Measurements from ENCODE around the gene EDEM1.

The EDEM1 gene

DNA sequence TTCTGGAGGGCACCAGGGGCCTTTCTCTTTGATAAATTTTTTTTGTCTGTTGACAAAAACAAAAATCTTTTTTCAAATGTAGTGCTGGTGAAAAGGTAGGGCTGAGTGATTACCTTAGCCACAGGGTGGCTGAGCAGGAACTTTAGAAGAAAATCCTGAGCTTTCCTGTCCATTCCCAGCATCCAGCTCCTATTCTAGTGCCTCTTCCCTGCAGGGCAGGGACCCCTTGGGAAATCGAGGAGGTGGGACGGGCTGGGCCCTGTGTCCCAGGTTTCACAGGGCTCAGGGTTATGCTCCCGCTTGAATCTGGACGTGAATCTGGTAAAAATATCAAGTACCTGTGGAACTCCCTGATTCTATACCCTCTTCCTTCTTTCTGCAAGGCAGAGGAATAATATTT is 31.7 kb downstream of the EDEM1 start:
- Histone ChIP-seq H3K4me1 (ENCODE audit: control insufficient read depth, insufficient read depth, low read length, unreplicated experiment) (no peaks in the 10 kb centered on the region), H3K27me3 (ENCODE audit: insufficient read depth, low read length) (no peaks in the 10 kb centered on the region), H3K36me3 (ENCODE audit: insufficient read depth, low read length) (peaks cover 16% of the 10 kb centered on the region; the same call in 1 of the 2 replicates), H3K27ac (ENCODE audit: low read depth, low read length) (no peak overlapping the region), H3K79me2 (ENCODE audit: control insufficient read depth, insufficient read depth, low read length, unreplicated experiment) (no peaks in the 10 kb centered on the region), H2AFZ (ENCODE audit: low read length, unreplicated experiment) (no peak overlapping the region), H3K4me3 (ENCODE audit: low read depth, low read length) (no peak overlapping the region)

DNA sequence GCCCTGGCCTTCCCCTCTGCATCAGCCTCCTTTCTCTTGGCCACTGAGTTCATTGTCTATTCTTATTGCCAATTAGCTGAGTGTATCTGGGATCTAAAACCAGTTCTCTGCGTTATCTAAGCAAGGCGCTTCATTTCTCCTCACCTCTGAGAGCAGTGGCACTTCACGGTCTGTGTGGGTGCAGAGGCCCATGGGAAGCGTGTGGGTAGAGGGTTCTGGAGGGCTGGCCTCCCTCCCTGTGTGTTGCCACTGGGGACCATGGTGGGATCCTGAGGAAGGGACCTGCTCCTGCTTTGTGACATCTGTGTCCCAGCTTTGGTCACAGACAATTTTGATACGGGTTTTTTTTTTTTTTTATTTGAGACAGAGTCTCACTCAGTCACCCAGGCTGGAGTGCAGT is 32.7 kb downstream of the EDEM1 start:
- H3K27me3 ChIP-seq (ENCODE audit: insufficient read depth, low read length), result no peaks in the 10 kb centered on the region
- H3K4me1 ChIP-seq (ENCODE audit: control insufficient read depth, insufficient read depth, low read length, unreplicated experiment), result no peaks in the 10 kb centered on the region
- H2AFZ ChIP-seq (ENCODE audit: low read length, unreplicated experiment), result no peak overlapping the region
- peaks cover 11% of the 10 kb centered on the region; the same call in 1 of the 2 replicates for H3K36me3 ChIP-seq (ENCODE audit: insufficient read depth, low read length)
- no peak overlapping the region for H3K27ac ChIP-seq (ENCODE audit: low read depth, low read length)
- no peaks in the 10 kb centered on the region for H3K79me2 ChIP-seq (ENCODE audit: control insufficient read depth, insufficient read depth, low read length, unreplicated experiment)
- no peak overlapping the region for H3K4me3 ChIP-seq (ENCODE audit: low read depth, low read length)

DNA sequence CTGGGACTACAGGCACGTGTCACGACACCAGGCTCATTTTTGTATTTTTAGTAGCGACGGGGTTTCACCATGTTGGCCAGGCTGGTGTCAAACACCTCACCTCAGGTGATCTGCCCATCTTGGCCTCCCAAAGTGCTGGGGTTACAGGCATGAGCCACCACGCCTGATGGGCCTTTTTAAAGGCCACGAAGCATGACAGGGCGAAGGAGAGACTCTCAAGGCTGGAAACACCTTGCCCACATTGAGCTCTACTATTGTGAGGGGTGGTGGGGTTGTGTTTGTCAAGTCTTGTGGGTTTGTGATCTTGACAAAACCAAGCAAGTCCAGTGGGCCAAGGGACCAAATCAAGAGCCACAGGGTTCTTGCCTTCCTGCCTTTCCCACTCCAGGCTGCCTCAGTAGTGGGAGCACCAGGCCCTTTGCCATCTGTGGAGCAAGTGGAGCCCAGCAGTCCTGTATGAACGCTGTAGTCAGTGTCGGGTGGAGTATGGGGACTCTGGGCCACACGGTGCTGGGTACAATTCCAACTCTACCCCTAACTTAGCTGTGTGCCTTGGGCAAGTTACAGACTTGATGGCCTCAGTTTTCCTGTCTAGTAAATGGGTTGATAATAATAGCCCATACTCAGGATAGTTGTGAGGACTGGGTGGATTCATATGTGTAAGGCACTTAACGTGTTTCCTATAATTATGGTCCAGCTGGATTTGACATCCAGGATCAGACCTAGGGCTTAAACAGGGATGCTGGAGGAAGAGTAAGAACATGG is 33.3 kb downstream of the EDEM1 start:
- Histone ChIP-seq H2AFZ (ENCODE audit: low read length, unreplicated experiment) (no peak overlapping the region), H3K36me3 (ENCODE audit: insufficient read depth, low read length) (peaks cover 11% of the 10 kb centered on the region; the same call in 1 of the 2 replicates), H3K4me3 (ENCODE audit: low read depth, low read length) (no peak overlapping the region), H3K27ac (ENCODE audit: low read depth, low read length) (no peak overlapping the region), H3K4me1 (ENCODE audit: control insufficient read depth, insufficient read depth, low read length, unreplicated experiment) (no peaks in the 10 kb centered on the region), H3K79me2 (ENCODE audit: control insufficient read depth, insufficient read depth, low read length, unreplicated experiment) (no peaks in the 10 kb centered on the region), H3K27me3 (ENCODE audit: insufficient read depth, low read length) (no peaks in the 10 kb centered on the region)

DNA sequence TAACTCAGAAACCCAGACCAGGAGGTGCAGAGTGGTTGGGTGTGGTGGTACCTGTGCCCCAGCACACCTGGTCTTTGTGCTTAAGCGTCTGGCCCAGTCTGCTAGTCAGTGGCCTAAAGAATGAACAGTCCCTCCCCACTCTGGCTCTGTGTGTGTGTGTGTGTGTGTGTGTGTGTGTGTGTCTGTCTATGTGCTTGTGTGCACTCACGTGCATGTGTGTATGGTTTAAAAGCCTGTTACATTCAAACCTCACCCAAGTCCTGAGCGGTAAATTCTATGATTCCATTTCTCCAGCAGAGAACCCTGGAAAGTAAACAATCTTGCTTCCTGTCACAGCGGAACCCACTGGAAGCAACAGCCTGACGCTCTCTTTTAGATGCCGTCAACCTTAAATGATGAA is 34.2 kb downstream of the EDEM1 start:
- Histone ChIP-seq H3K79me2 (ENCODE audit: control insufficient read depth, insufficient read depth, low read length, unreplicated experiment) (no peaks in the 10 kb centered on the region), H3K27ac (ENCODE audit: low read depth, low read length) (no peak overlapping the region), H3K4me1 (ENCODE audit: control insufficient read depth, insufficient read depth, low read length, unreplicated experiment) (no peaks in the 10 kb centered on the region), H3K4me3 (ENCODE audit: low read depth, low read length) (no peak overlapping the region), H2AFZ (ENCODE audit: low read length, unreplicated experiment) (no peak overlapping the region), H3K36me3 (ENCODE audit: insufficient read depth, low read length) (peaks cover 6% of the 10 kb centered on the region; the same call in 1 of the 2 replicates), H3K27me3 (ENCODE audit: insufficient read depth, low read length) (no peaks in the 10 kb centered on the region)

DNA sequence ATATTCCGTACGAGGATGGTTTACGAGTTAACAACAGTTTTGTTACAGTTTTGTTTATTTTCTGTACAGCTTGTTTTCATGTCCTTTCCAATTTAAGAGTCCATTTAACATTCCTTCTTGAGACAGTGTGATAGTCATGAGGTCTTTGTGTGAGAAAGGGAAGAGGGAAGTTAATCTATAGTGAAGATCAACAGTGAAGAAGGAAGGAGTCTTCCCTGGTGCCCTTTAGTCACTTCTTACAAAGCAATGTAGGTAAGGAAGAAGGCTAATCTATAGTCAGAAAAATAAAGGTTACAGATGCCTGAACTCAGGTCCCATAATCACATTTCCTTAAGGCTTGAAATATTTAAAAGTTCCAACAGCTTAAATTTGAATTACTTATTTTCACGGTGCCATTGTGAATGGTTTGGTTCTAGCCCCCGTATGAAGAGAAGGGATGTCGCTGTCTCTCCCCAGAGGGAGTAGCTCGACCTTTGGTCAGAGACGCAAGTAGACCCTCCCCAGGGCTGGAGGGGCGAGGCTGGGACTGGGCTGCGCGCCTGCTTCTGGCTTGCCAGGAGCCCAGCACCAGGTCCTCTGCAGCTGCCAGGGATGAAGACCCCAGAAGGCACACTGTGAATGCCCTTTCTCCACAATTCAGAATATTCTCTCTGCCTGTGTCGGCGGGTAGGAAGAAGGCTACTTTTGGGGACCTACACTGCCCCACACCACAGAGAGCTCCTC is 34.9 kb downstream of the EDEM1 start:
- peaks cover under 1% of the 10 kb centered on the region for H3K4me1 ChIP-seq (ENCODE audit: control insufficient read depth, insufficient read depth, low read length, unreplicated experiment)
- 0 out of 2 replicates have a peak, but pooled peaks cover 4% of the 10 kb centered on the region for H3K36me3 ChIP-seq (ENCODE audit: insufficient read depth, low read length)
- no peak overlapping the region for H3K27ac ChIP-seq (ENCODE audit: low read depth, low read length)
- H3K79me2 ChIP-seq (ENCODE audit: control insufficient read depth, insufficient read depth, low read length, unreplicated experiment), result no peaks in the 10 kb centered on the region
- H3K27me3 ChIP-seq (ENCODE audit: insufficient read depth, low read length), result no peaks in the 10 kb centered on the region
- no peak overlapping the region for H2AFZ ChIP-seq (ENCODE audit: low read length, unreplicated experiment)
- no peak overlapping the region for H3K4me3 ChIP-seq (ENCODE audit: low read depth, low read length)

DNA sequence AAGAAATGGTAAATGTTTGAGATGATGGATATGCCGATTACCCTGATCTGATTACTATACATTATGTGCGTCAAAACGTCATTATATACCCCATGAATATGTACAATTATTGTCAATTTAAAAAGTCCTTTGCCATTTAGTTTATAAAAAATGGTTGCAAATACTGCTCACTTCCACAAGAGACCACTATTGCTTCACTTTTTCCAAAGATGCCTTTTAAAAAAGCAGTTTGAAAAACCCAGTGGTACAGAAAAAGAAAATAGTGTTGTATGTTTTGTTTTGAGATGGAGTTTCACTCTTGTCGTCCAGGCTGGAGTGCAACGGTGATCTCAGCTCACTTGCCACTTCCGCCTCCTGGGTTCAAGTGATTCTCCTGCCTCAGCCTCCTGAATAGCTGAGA is 39.3 kb downstream of the EDEM1 start:
- Histone ChIP-seq H3K36me3 (ENCODE audit: insufficient read depth, low read length) (no peaks in the 10 kb centered on the region), H3K27me3 (ENCODE audit: insufficient read depth, low read length) (peaks cover 35% of the 10 kb centered on the region), H2AFZ (ENCODE audit: low read length, unreplicated experiment) (no peak overlapping the region), H3K79me2 (ENCODE audit: control insufficient read depth, insufficient read depth, low read length, unreplicated experiment) (no peaks in the 10 kb centered on the region), H3K4me1 (ENCODE audit: control insufficient read depth, insufficient read depth, low read length, unreplicated experiment) (peaks cover 6% of the 10 kb centered on the region), H3K27ac (ENCODE audit: low read depth, low read length) (no peak overlapping the region), H3K4me3 (ENCODE audit: low read depth, low read length) (no peak overlapping the region)

- no peaks in the 10 kb centered on the region for H3K36me3 ChIP-seq (ENCODE audit: insufficient read depth, low read length)
- H3K4me1 ChIP-seq (ENCODE audit: control insufficient read depth, insufficient read depth, low read length, unreplicated experiment), result peaks cover 6% of the 10 kb centered on the region
- no peak overlapping the region for H3K27ac ChIP-seq (ENCODE audit: low read depth, low read length)
- H3K4me3 ChIP-seq (ENCODE audit: low read depth, low read length), result no peak overlapping the region
- H2AFZ ChIP-seq (ENCODE audit: low read length, unreplicated experiment), result no peak overlapping the region
- H3K79me2 ChIP-seq (ENCODE audit: control insufficient read depth, insufficient read depth, low read length, unreplicated experiment), result no peaks in the 10 kb centered on the region
- peaks cover 46% of the 10 kb centered on the region for H3K27me3 ChIP-seq (ENCODE audit: insufficient read depth, low read length)
Observed at GRCh38 chr3:5227812-5228211, 40.3 kb downstream of the EDEM1 start.

DNA sequence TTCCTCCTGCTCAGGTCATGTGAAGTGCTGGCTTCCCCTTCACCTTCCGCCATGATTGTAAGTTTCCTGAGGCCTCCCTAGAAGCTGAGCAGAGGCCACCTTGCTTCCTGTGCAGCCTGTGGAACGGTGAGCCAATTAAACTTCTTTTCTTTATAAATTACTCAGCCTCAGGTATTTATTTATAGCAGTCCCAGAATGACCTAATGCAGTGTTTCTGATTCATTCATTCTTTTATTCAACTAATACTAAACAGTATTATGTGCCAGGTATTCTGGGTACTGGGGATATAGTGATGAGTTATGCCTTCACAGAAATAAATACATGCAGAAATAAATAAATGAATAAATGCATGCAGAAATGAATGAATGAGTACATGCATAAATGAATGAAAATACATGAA is 41.9 kb downstream of the EDEM1 start:
- Histone ChIP-seq H2AFZ (ENCODE audit: low read length, unreplicated experiment) (no peak overlapping the region), H3K4me1 (ENCODE audit: control insufficient read depth, insufficient read depth, low read length, unreplicated experiment) (peaks cover 6% of the 10 kb centered on the region), H3K4me3 (ENCODE audit: low read depth, low read length) (no peak overlapping the region), H3K79me2 (ENCODE audit: control insufficient read depth, insufficient read depth, low read length, unreplicated experiment) (no peaks in the 10 kb centered on the region), H3K27ac (ENCODE audit: low read depth, low read length) (no peak overlapping the region), H3K36me3 (ENCODE audit: insufficient read depth, low read length) (no peaks in the 10 kb centered on the region), H3K27me3 (ENCODE audit: insufficient read depth, low read length) (peaks cover 49% of the 10 kb centered on the region)

DNA sequence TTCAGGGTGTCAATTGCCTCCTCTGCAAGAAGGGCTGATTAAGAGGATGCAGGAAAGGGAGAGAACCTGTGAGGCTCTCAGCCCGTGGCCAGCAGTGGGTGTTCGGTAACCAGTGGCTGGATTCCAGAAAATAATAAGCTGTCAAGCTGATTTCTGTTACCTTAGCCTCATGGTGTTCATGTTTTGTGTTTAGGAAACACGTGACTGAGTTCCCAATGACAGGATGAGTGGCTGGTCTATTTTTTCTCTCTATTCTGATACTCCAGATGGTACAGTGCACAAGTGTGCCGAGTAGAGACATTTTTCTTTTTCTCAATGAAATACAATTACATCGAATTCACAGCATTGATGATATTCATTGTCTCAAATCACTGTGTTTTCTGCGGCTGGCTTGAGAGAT is 43.6 kb downstream of the EDEM1 start:
- no peaks in the 10 kb centered on the region for H3K36me3 ChIP-seq (ENCODE audit: insufficient read depth, low read length)
- no peaks in the 10 kb centered on the region for H3K79me2 ChIP-seq (ENCODE audit: control insufficient read depth, insufficient read depth, low read length, unreplicated experiment)
- H3K27ac ChIP-seq (ENCODE audit: low read depth, low read length), result no peak overlapping the region
- H3K4me1 ChIP-seq (ENCODE audit: control insufficient read depth, insufficient read depth, low read length, unreplicated experiment), result peaks cover 6% of the 10 kb centered on the region
- H3K27me3 ChIP-seq (ENCODE audit: insufficient read depth, low read length), result peaks cover 56% of the 10 kb centered on the region
- no peak overlapping the region for H3K4me3 ChIP-seq (ENCODE audit: low read depth, low read length)
- no peak overlapping the region for H2AFZ ChIP-seq (ENCODE audit: low read length, unreplicated experiment)

DNA sequence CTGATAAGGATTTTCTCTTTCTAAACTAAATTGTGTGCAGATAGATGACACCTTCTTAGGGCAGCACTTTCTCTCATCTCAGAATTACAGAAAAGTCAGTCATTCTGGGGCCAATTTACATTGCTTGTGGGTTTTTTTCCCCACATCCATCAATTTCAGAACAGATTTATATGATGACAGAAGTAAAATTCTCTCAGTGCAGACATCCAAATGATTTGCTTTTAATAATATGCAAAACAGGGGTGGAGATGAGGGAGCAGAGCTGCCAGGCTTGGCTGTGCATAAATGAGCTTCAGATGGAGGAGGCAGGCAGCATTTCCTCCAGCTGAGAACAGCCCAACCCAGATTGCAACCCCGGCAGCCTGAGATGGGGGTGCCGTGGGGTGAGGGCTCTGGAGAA is 44.0 kb downstream of the EDEM1 start:
- peaks cover 6% of the 10 kb centered on the region for H3K4me1 ChIP-seq (ENCODE audit: control insufficient read depth, insufficient read depth, low read length, unreplicated experiment)
- H3K4me3 ChIP-seq (ENCODE audit: low read depth, low read length), result no peak overlapping the region
- H3K36me3 ChIP-seq (ENCODE audit: insufficient read depth, low read length), result no peaks in the 10 kb centered on the region
- no peak overlapping the region for H2AFZ ChIP-seq (ENCODE audit: low read length, unreplicated experiment)
- H3K27ac ChIP-seq (ENCODE audit: low read depth, low read length), result no peak overlapping the region
- no peaks in the 10 kb centered on the region for H3K79me2 ChIP-seq (ENCODE audit: control insufficient read depth, insufficient read depth, low read length, unreplicated experiment)
- H3K27me3 ChIP-seq (ENCODE audit: insufficient read depth, low read length), result peaks cover 58% of the 10 kb centered on the region

- Histone ChIP-seq H2AFZ (ENCODE audit: low read length, unreplicated experiment) (no peak overlapping the region), H3K27me3 (ENCODE audit: insufficient read depth, low read length) (peaks cover 58% of the 10 kb centered on the region), H3K27ac (ENCODE audit: low read depth, low read length) (no peak overlapping the region), H3K4me3 (ENCODE audit: low read depth, low read length) (no peak overlapping the region), H3K36me3 (ENCODE audit: insufficient read depth, low read length) (no peaks in the 10 kb centered on the region), H3K79me2 (ENCODE audit: control insufficient read depth, insufficient read depth, low read length, unreplicated experiment) (no peaks in the 10 kb centered on the region), H3K4me1 (ENCODE audit: control insufficient read depth, insufficient read depth, low read length, unreplicated experiment) (peaks cover 4% of the 10 kb centered on the region)
Observed at GRCh38 chr3:5232570-5232969, 45.1 kb downstream of the EDEM1 start.

Data from ACC112 (cell line).